ENCODE measurements around the gene SLC37A2. TPM values are rescaled to one million over a fixed set of nuclear protein-coding genes. Genes with fewer than 3 reads are reported as not detected.

SLC37A2 gene
- total and polyA plus RNA-seq, 2 of the 4 experiments (the other 2 are of a cell fraction), result 0.72 to 1.1 TPM

GRCh38 chr11:125068368-125068767 is 5.3 kb downstream of the SLC37A2 start:
- dilution Hi-C loops (cut with HindIII; ENCODE audit: low sequenced_read_pairs, unreplicated experiment) (no loop called here), in situ Hi-C loops (cut with MboI; ENCODE audit: low sequenced_read_pairs) (no loop called here), intact Hi-C loops (cut with micrococcal nuclease) (no loop called here)
- Histone ChIP-seq H3K4me1 (ENCODE audit: control insufficient read depth, insufficient read depth, low read length) (peaks cover 19% of the 10 kb centered on the region), H4K20me1 (ENCODE audit: insufficient read depth, low read length) (no peaks in the 10 kb centered on the region), H3K23ac (ENCODE audit: low read depth, low read length) (no peak overlapping the region), H3K36me3 (ENCODE audit: control insufficient read depth, insufficient read depth, low read length) (no peaks in the 10 kb centered on the region), H4K91ac (ENCODE audit: insufficient read depth, low read depth, low read length) (no peak overlapping the region), H2BK120ac (ENCODE audit: low read depth, low read length) (no peak overlapping the region), H2BK15ac (ENCODE audit: low read depth, low read length) (no peak overlapping the region), H3K14ac (replicated peaks; ENCODE audit: low read depth, low read length) (no peak overlapping the region), H3K56ac (ENCODE audit: extremely low read depth, insufficient read depth, low read length) (no peak overlapping the region), H3K4me2 (ENCODE audit: low read depth, low read length) (no peak overlapping the region), H3K18ac (ENCODE audit: low read depth, low read length) (no peak overlapping the region), H2AFZ (replicated peaks; ENCODE audit: low read length, poor library complexity) (no peak overlapping the region), H3K4ac (ENCODE audit: low read depth, low read length) (no peak overlapping the region), H4K5ac (ENCODE audit: low read depth, low read length) (no peak overlapping the region), H4K8ac (ENCODE audit: low read depth in 2 of 2, low read length in 2 of 2) (no peak overlapping the region), H3K9me1 (ENCODE audit: insufficient read depth, low read length) (peaks cover 24% of the 10 kb centered on the region), H2AK5ac (ENCODE audit: low read depth, low read length) (no peak overlapping the region), H3K27me3 (ENCODE audit: control insufficient read depth, insufficient read depth, low read length) (no peaks in the 10 kb centered on the region), H2BK20ac (ENCODE audit: low read depth, low read length) (no peak overlapping the region), H3K9ac (ENCODE audit: low read depth, low read length) (no peak overlapping the region), H3K9me3 (ENCODE audit: control insufficient read depth, insufficient read depth, low read length) (no peaks in the 10 kb centered on the region), H3K27ac (ENCODE audit: insufficient read depth, low read length) (no peak overlapping the region), H2BK5ac (ENCODE audit: low read depth, low read length, poor library complexity, severe bottlenecking) (no peak overlapping the region), H3K79me1 (ENCODE audit: low read depth in 1 of 2, low read length in 2 of 2) (no peaks in the 10 kb centered on the region; a peak in 1 of 4 replicates), H3K4me3 (ENCODE audit: insufficient read depth, low read depth, low read length) (no peak overlapping the region), H2AK9ac (replicated peaks; ENCODE audit: low read depth, low read length, poor library complexity) (no peak overlapping the region)
- TF ChIP-seq FOS (IDR thresholded peaks at IDR 0.05; ENCODE audit: low read depth, low read length), result no peak
- POLR2A ChIA-PET (ENCODE audit: unreplicated experiment), result no interaction called here
- DNase-seq (no peak), ATAC-seq (ENCODE audit: low read depth) (no peak)
- no CpG with 5 or more reads among the region's 4 CpGs for WGBS, 2 experiments (ENCODE audit: extremely low coverage in 2 of 2, insufficient read length in 1 of 2)
- no TSS peak for BruUV-seq (replicated peaks)
- CTCF ChIA-PET, result interaction anchor here (0.6 kb wide), 1 partner anchor 42 kb away, joined by 4 read pairs; no protein-coding TSS in a partner anchor

Data from IMR-90 (cell line).